ENCODE results near the gene CARM1.
"Not testable (repeated sequence)": the region's sequence is repeated elsewhere in the genome, so short reads cannot be mapped to it uniquely, and the experiment has no call there.

Gene CARM1

DNA sequence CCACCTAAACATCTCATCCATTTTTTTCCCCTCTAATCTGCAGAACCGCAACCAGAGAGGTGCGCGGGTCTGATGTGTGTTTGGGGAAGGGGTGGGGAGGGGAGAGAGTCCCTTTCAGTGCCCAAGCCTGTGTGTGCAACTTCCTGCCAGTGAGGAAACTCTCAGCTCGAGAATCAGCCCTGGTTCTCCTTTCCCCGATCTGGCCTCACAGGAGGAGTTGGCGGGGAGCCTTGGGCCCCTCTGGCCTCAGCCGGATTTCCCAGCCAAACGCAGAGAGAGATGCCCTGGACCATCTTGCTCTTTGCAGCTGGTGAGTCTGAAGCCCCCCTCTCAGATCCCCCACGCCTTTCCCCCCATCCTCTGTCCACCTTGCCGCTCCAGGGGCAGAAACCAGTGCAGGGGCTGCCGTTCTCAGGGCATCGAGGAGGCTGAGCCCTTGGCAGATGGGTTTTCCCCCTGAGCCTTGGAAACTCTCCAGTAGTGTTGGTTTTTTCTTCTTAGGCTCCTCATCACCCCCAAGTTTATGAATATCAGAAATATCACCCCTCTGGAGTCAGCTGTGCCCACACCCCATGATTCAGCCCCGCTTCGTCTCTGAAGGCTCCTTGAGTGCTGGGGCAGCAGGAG is 23.0 kb upstream of the CARM1 start, which contains the start of gene C19orf38:
Gene C19orf38 (plus strand): TSS at position 186 of the 627 bp plus-strand sequence. CDS start 94 bp downstream, at position 280.
- DNase-seq = no peak

- no peak for DNase-seq
Measured at GRCh38 chr19:10850631-10851030, 20.7 kb upstream of the CARM1 start.

DNA sequence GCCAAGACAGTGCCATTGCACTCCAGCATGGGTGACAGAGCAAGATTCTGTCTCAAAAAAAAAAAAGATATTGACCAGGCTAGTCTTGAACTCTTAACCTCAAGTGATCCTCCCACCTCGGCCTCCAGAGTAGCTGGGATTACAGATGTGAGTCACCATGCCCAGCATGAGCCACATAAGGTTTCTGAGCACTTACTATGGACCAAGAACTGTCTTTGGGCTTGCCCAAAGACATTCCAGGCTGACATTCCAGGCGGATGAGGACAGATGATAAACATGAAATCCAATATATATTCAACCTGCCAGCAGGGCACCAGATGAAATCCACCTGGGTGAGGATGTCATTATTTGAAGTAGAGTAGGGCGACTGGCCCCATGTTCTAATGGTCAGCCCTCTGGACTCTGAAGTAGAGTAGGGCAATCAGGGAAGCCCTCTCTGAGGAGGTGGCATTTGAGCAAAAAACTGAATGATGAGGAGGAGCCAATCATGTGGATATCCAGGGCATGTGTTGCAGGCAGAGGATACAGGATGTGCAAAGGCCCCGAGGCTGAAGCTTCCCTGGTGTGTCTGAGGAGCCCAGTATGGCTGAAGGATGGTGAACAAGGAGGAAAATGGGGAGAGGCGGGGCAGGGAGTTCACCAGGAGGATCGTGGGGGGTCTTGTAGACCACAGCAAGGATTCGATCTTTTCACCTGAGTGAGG is 19.1 kb upstream of the CARM1 start:
- DNase-seq = no peak

GRCh38 chr19:10852941-10853340 is 18.4 kb upstream of the CARM1 start:
- no peak for DNase-seq

- no peak for DNase-seq
Measured at GRCh38 chr19:10854350-10855089, 16.8 kb upstream of the CARM1 start.

- DNase-seq = peak; percentile 24
Measured at GRCh38 chr19:10855879-10856522, 15.4 kb upstream of the CARM1 start.

- not testable (repeated sequence) for DNase-seq
Measured at GRCh38 chr19:10856899-10857298, 14.5 kb upstream of the CARM1 start.

- peak; percentile 44 for DNase-seq
Measured at GRCh38 chr19:10858204-10858828, 13.0 kb upstream of the CARM1 start.

- DNase-seq = peak; percentile 44
Measured at GRCh38 chr19:10861103-10861651, 10.2 kb upstream of the CARM1 start.

GRCh38 chr19:10862561-10863106 is 8.7 kb upstream of the CARM1 start:
- no peak for DNase-seq

- DNase-seq = no peak
Measured at GRCh38 chr19:10863107-10863717, 8.1 kb upstream of the CARM1 start.

DNA sequence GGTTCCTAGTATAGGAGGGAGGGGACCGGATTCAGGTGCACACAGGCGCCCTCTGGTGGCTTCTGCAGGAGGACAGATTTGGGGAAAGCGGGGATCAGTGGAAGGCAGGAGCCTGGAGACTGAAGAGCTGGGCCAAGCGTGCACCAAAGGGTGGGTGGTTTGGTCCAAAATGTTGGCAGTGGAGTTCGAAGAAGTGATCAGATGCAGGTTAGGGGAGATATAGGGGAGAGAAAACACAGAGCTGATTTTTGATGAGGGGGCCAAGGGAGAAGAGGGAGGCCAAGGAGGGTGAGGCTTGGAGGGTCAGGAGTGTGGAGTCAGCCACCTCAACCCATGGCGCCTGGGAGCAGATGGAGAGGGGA is 6.8 kb upstream of the CARM1 start:
- peak; percentile 88 for DNase-seq

GRCh38 chr19:10866495-10866894 is 4.9 kb upstream of the CARM1 start:
- DNase-seq = no peak

GRCh38 chr19:10868872-10869547 is 2.3 kb upstream of the CARM1 start:
- no peak for DNase-seq

GRCh38 chr19:10869872-10870311 is 1.5 kb upstream of the CARM1 start:
- DNase-seq = not testable (repeated sequence)

DNA sequence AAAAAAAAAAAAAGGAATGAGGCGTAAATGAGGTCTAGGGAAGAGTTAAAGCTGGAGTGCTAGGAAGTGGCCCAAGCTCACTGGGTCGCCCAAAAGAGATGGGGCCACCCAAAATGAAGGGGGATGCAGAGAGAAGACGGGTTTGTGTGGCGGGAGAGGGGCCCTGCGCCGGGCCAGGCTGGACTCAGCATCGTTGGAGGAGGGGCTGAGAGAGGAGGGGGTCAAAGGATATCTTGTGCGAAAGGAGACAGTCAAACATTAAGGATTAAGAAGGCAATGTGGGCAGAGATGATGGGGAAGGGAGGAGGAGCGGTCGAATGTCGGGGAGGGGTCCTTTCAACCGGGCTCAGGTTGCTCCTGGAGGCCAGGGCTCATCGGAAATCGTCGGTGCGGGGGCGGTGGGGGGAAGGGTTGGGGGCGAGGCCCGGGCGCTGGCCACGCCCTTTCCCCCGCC is 825 bp upstream of the CARM1 start:
- no peak for DNase-seq

GRCh38 chr19:10871711-10872545 is 575 bp downstream of the CARM1 start:
- no peak for DNase-seq

DNA sequence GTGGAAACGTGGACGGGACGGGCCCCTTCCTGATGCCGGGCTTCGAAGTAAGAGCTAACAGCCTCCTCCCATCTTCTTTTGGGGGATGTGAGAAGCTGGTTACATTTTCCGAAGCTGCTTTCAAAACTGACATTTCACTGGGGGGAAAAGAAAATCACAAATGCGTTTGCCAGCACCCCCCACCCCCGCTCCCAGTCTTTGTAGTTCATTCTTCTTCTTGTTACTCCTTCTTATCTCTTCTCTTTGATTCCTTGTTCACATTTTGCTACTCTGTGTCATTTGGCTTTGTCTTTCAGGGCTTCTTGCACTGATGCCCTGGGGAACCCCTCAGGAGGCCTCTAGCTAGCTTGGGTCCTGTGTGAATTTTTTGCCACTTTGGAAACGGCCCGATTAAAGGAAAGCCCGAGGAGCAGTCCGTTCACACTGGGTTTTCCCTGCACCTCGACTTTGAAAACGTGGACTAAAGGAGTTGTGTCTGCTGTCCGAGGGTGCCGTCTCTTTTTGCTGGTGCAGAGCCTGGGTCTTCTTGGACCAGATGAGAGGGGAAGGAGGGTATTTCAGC is 1.3 kb downstream of the CARM1 start:
- no peak for DNase-seq

DNA sequence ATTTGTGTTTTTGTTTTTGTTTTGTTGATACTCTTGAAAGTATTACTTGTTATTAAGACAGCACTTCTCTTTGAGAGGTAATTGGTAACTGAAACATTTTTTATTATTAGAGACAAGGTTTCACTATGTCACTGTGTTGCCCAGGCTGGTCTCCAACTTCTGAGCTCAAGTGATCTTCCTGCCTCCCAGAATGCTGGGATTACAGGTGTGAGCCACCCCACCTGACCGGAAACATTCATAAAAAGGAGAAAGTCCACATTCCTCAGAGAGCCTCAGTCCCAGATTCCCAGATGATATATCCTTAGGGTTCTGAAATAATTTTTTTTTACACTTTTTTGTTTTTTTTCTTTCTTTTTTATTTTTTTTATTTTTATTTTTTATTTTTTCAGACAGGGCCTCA is 2.7 kb downstream of the CARM1 start:
- DNase-seq = no peak
